HL-60 (cell line): ENCODE results near the gene ARHGAP35.

Experiments used
- CTCF ChIP-seq: IDR thresholded peaks from one replicate; pipeline ENCODE4 v1.5.1; 2011; ENCODE audit warnings: low read length, control low read depth, inconsistent platforms; ENCODE audit not compliant: insufficient read depth
- GABPA ChIP-seq: IDR thresholded peaks from 2 replicates; pipeline ENCODE4 v1.6.1; 2012; ENCODE audit warnings: low read depth
- POLR2AphosphoS5 ChIP-seq: IDR thresholded peaks from 2 replicates; pipeline ENCODE4 v1.6.1; 2012; ENCODE audit warnings: low read depth
- SPI1 ChIP-seq: IDR thresholded peaks from 2 replicates; pipeline ENCODE4 v1.6.1; 2012; ENCODE audit warnings: low read depth, mild to moderate bottlenecking, borderline replicate concordance
- TF ChIP-seq, protein P1 (sequence below): IDR thresholded peaks from 2 replicates; pipeline ENCODE4 v1.6.1; 2012; ENCODE audit warnings: low read depth; ENCODE audit not compliant: insufficient replicate concordance

DNA sequence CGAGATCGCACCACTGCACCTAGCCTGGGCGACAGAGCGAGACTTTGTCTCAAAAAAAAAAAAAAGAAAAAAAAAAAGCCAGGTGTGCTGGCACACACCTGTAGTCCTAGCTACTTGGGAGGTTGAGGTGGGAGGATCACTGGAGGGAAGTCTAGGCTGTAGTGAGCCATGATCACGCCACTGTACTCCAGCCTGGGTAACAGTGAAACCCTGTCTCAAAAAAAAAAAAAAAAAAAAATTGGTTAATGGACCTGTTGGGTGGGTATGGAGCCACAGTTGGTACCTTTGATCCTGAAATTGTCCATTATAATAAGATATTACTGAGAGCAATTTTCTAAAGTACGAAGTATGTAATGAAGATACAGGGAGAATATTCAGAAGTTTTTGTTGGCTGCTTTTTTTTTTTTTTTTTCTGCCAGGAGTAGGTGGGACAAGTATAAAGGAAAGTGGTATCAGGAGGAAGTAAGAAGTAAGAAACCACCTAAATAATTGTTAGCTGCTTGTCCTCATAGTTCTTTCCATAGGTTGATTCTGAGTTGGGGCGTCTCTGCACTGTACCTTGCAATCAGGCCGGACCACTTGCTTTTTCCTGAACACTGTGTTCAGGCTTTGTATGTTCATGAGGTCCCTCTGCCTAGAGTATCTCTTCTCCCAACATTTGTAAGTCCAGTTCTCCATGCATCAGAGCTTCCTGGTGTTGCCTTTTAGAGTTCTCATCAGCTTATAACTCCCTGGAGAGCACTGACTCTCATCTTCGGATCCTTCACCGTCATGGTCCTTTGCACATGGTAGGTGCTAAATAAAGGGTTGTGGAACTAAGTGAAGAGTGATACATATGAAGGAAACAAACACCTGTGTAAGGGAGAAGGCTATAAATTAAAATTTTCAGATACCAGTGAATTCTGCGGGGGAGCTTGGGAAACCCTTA, 31.7 kb downstream of the ARHGAP35 start:
- TF ChIP-seq CTCF: no peak
- TF ChIP-seq POLR2AphosphoS5: no peak
- TF ChIP-seq, protein P1, sequence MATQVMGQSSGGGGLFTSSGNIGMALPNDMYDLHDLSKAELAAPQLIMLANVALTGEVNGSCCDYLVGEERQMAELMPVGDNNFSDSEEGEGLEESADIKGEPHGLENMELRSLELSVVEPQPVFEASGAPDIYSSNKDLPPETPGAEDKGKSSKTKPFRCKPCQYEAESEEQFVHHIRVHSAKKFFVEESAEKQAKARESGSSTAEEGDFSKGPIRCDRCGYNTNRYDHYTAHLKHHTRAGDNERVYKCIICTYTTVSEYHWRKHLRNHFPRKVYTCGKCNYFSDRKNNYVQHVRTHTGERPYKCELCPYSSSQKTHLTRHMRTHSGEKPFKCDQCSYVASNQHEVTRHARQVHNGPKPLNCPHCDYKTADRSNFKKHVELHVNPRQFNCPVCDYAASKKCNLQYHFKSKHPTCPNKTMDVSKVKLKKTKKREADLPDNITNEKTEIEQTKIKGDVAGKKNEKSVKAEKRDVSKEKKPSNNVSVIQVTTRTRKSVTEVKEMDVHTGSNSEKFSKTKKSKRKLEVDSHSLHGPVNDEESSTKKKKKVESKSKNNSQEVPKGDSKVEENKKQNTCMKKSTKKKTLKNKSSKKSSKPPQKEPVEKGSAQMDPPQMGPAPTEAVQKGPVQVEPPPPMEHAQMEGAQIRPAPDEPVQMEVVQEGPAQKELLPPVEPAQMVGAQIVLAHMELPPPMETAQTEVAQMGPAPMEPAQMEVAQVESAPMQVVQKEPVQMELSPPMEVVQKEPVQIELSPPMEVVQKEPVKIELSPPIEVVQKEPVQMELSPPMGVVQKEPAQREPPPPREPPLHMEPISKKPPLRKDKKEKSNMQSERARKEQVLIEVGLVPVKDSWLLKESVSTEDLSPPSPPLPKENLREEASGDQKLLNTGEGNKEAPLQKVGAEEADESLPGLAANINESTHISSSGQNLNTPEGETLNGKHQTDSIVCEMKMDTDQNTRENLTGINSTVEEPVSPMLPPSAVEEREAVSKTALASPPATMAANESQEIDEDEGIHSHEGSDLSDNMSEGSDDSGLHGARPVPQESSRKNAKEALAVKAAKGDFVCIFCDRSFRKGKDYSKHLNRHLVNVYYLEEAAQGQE: no peak
- TF ChIP-seq GABPA: no peak
- no peak for TF ChIP-seq SPI1
